ENCODE results near the gene TP53I11.

Gene TP53I11

DNA sequence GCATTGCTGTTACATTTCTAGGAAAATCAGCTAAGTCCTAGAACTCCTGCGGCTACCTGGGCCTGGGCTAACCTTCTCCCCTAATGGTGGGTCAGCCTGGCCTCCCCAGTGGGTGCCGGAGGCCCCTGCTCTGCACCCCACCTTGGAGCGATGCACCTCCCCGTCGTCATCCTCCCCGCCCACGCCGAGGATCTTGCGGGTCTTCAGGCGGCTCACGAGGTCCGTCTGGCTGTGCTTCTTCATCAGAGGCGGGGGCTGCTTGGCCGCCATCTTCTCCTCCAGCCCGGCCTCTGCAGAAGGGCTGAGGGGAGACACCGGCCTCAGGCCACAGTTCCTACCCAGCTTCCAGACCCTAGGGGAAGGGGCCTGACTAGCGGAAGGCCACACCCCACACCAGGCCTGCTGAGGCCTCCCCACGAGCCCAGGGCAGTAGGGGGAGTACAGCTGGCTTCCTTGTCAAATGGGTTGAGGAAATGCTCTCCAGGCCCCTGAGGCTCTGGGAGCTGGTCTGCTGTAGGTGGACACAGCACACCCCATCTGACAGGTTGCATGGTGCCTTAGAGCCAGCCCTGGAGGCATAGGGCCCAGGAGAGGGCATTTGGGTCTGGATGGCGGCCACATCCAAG lies 12.5 kb downstream of the TP53I11 start:
- no peak for DNase-seq

GRCh38 chr11:44936951-44937543 lies 13.6 kb downstream of the TP53I11 start:
- no peak for DNase-seq

GRCh38 chr11:44936525-44936924 lies 14.2 kb downstream of the TP53I11 start:
- peak; percentile 87 for DNase-seq

DNA sequence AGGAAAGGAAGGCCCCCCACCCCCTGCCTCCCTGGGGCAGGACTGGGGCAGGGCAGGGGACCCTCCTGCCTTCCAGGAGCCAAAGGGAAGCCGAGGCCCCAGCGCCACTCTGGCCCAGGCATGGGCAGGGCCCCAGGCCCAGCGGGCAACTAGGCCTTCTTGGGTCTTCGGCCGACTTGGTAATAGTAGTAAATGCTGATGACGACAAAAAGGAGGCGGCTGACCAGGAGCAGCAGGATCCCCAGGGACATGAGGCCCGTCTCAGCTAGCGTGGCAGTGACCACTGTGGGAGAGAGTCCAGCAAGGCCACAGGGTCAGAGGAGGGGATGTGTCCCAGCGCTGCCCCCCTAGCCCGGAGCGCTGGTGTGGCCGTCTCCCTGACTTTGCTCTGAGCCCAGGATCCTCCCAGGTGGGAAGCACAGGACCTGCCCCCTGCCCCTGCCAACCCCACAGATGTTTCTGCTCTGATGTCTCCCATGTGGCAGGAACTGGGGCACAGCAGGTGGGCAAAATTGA lies 15.9 kb downstream of the TP53I11 start:
- no peak for DNase-seq

GRCh38 chr11:44934110-44934509 lies 16.6 kb downstream of the TP53I11 start:
- DNase-seq = no peak

DNA sequence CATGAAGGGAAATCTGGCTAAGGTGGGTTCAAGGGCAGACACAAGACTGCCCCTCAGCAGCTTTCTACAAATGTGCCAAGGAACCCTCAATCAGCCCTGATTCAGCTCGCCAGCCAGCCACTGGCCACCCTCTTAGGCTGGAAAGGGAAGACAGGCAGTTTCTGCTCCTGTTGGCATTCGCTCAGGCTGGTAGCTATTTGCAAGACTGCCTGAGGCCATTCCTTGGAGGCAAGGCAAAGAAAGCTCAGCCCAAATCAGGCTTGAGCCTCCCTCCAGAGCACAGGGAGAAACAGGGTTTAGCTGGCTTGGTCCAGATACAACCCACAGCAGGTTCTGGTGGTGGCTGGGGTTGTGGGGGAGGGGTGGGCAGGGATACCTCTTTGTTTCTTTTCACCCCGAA lies 19.2 kb downstream of the TP53I11 start:
- no peak for DNase-seq

DNA sequence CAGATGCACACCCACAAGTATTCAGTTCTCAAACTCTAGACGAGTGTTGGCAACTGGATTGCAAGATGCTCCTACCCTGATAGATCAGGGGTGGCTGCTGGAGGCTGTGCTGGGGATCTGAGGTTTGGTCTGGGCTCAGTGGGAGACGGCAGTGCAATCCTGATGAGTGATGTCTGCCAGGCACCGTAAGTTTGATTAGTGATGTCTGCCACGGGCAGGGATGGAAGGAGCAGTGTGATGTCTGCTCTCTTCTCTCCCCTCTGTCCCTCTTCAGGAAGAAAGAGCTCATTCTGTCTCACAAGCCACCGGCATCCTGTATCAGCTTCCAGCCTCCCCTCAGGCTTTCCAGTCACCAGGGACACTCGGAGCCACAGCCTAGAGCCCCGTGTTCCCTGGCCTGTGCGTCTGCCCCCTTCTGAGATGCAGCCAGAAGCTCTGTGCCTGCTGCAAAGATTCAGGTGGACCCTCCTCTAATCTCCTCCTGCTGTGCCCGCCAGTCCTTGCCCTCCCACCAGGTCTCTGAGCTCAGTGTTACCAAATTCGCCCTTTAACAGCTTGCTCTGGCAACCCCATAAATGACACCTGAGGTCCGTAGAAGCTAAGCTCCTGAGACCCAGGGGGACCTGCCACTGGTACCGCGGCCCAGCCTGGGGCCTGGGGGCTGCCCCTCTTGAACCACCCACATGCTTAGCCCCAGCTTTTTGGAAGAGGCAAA lies 19.9 kb downstream of the TP53I11 start:
- no peak for DNase-seq

- DNase-seq = no peak
Measured at GRCh38 chr11:44928816-44929215, 21.9 kb downstream of the TP53I11 start.

- no peak for DNase-seq
Measured at GRCh38 chr11:44928144-44928543, 22.5 kb downstream of the TP53I11 start.

DNA sequence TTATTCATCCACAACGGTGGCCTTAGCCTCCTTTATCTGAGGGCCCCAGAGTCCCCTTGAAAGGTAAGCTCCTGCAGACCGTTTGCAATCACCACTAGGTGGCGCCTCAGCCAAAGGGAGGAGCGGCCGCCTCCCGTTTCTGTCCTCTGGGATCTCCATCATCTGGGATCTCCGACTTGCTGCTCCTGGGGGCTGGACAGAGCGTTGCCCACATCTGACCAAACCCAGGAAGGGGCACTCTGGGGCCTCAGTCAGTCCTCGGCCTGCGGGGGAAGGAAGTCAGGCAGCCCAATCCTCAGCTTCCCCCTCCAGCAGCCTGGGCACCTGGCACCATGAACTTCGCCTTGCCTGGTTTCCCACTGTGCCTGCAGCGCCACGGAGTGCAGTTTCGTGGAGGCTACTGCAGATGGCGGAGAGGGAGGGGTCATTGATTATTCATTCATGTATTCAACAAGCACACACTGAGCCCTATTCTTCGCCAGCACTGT lies 23.5 kb downstream of the TP53I11 start:
- DNase-seq = peak; percentile 45

GRCh38 chr11:44926036-44926435 lies 24.6 kb downstream of the TP53I11 start:
- DNase-seq = no peak

DNA sequence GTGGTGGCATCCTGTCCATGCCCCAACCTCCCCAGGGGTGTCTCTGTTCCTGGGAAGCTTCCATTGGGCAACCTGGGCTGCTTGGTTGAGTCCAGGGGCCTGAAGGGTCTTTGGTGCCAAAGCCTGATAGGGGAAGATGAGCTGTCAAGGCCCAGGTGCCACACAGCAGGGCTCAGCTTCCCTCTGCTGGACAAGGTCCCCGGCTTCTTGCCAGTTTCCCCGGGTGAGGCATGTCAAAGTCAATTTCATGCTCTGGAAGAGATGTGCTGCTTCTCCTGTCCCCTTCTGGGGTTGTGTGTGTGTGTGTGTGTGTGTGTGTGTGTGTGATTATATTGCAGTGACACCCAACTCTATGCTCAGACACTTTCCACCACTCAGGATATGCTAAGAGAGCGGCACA lies 26.9 kb downstream of the TP53I11 start:
- no peak for DNase-seq

- no peak for DNase-seq
Measured at GRCh38 chr11:44923115-44923514, 27.6 kb downstream of the TP53I11 start.

DNA sequence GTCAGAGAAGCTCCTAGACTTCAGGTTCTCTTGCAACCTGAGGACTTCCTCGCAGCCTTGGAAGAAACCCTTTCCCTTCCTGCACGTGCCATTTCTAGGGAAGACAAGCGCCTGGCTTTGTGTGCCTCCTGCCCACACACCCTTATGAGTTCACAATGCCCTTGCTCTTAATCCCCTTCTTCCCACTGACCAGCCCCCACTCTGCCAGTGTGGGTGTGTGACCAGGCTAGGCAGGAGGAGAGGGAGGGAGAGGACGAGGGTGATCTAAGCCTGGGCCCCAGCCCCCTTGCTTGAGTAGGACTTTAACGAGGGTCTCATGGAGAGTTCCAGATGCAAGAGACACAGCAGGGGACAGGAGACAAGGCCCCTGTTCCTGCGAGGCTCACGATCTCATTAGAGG lies 30.2 kb downstream of the TP53I11 start:
- DNase-seq = no peak

DNA sequence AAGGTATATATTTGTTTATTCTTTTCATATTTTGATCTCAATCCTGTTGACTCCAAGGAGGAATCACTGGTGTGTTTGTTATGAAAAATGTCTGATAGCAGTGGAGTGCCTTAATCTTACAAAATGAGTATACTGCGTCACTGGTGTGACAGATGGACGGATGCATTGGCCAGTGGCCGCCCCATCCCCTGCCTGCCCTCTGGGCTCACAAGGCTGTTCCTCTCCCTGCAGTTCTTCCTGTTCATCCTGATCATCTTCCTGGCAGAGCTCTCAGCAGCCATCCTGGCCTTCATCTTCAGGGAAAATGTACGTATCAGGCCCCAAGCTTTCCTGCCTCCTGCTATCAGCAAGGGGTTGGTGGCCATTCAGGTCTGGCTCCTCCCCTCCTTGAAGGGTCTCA lies 32.9 kb downstream of the TP53I11 start:
- no peak for DNase-seq

- peak; percentile 43 for DNase-seq
Measured at GRCh38 chr11:44916801-44917385, 33.8 kb downstream of the TP53I11 start.

DNA sequence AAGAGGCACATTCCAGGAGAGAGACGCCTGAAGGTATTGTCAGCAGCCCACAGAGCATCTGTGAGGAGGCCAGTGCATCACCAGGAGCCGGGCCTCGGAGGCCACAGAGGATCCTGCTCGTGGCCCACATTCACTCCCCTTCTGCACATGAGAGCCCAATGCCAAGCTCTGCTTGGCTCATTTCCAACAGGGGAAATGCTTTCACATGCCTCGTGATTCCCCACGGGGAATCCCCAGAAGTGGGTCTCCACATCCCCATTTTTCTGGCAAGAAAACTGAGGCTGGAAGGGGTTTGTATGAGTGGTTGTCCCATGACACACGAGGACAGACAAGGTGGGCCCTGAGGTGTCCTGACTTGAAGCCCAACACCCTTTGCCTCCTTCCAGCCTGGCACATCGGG lies 34.4 kb downstream of the TP53I11 start:
- no peak for DNase-seq

DNA sequence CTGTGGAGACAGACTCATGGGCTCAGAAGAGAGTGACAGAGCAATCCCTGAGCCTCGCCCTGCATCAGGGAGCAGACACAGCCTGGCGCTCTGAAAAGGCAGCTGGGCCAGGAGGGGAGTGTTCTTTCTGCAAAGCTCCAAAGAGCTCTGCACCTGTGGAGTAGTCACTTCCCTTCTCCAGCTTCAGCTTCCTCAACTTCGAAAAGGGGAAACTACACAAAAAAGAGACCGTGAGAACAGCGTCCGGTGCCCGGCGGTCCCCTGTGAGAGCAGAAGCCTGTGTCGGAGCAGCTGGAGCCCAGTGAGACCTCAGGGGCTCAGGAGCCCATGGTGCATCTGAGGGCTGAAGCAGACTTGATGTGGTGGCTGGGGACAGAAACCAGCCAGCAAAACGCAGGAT lies 35.1 kb downstream of the TP53I11 start:
- no peak for DNase-seq

- DNase-seq = no peak
Measured at GRCh38 chr11:44915004-44915403, 35.7 kb downstream of the TP53I11 start.

GRCh38 chr11:44914105-44914504 lies 36.6 kb downstream of the TP53I11 start:
- DNase-seq = no peak

DNA sequence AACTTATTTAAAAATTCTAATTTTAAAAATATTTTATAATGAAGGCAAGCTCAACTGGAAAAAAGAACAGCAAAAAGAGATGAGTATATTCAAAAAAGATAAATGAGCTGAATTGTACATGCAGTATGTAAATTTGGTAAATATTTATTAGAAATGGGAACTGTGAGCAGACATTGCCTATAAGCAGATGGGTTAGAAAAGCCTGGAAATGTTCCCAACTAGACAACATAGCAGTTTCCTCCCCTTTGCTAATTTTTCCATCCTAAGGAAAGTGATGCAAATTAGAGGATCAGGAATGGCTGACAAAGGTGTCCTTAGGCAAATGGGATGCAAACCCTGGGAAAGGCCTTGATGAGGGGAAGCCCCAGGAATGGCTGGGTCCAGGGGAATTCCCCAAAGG lies 37.2 kb downstream of the TP53I11 start:
- no peak for DNase-seq

- DNase-seq = no peak
Measured at GRCh38 chr11:44912270-44912987, 38.3 kb downstream of the TP53I11 start.
